Gastrocnemius medialis (tissue), 4 donors: ENCODE data around the gene ZNRD2.

ENCODE experiments used
- POLR2A ChIP-seq, 2 donors: fragments of 450-650 bp; IDR thresholded peaks; one replicate each; pipeline ENCODE4 v1.6.1; 2017; ENCODE audit warnings: antibody characterized with exemption in 2 of 2, mild to moderate bottlenecking in 2 of 2, moderate library complexity in 2 of 2
- TF ChIP-seq, protein P1 (sequence below), 5 experiments: fragments of 450-650 bp in 3 of 5; fragments of 200-600 bp in 2 of 5; sonication (generic) in 2 of 5; IDR thresholded peaks in 4 of 5; conservative IDR thresholded peaks in 1 of 5; 1 replicate in 4 of 5; 2 replicates in 1 of 5; pipeline ENCODE4 v1.5.1; 2016 to 2019; ENCODE audit warnings: antibody characterized with exemption in 5 of 5, mild to moderate bottlenecking in 3 of 5, moderate library complexity in 3 of 5

DNA sequence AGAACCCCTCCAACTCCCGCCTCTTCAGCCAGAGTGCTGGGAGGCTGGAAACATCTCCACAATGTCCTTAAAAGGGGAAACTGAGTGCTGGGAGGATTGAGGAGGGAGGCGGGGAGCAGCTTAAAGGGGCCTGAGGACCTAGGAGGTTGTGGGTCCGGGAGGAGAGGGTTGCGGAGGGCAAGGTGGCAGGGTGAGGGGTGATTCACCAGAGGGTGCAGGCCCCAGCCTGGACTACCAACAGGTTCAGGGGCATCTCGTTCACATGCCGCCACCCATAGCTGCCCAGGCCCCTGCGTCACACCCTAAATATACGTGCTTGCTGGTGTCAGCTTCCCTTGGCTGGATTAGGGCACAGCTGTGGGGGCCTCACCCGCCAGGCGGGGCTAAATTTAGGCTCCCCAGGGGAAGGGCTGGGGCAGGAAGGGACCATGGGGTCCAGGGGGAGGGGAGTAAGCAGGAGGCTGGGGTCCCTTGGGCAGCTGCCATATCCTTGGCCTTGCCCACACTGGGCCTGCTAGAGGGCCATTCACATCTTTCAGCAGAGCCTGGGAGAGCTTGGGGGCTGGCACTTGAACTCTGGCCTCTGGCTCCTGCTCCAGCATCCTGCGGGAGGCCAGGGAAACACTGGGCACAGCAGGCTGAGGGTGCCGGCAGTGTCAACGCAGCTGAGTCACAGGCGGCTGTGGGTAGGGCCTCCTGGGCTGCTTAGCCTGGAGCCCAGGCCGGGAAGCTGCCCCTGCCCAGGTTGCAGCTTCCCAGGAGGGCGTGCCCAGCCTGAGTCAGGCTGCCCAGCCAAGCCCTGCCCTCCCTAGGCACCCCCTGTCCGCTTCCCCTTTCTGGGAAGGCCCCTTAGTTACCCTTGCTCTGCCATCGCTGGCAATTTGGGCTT, 6.8 kb downstream of the ZNRD2 start:
- TF ChIP-seq, protein P1, sequence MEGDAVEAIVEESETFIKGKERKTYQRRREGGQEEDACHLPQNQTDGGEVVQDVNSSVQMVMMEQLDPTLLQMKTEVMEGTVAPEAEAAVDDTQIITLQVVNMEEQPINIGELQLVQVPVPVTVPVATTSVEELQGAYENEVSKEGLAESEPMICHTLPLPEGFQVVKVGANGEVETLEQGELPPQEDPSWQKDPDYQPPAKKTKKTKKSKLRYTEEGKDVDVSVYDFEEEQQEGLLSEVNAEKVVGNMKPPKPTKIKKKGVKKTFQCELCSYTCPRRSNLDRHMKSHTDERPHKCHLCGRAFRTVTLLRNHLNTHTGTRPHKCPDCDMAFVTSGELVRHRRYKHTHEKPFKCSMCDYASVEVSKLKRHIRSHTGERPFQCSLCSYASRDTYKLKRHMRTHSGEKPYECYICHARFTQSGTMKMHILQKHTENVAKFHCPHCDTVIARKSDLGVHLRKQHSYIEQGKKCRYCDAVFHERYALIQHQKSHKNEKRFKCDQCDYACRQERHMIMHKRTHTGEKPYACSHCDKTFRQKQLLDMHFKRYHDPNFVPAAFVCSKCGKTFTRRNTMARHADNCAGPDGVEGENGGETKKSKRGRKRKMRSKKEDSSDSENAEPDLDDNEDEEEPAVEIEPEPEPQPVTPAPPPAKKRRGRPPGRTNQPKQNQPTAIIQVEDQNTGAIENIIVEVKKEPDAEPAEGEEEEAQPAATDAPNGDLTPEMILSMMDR (IDR thresholded peaks at IDR 0.05 in 4 of 5, conservative IDR thresholded peaks at IDR 0.05 in 1 of 5): peak in 2 of 5 experiments; percentile 7 to 21
- TF ChIP-seq POLR2A (IDR thresholded peaks at IDR 0.05): peak; percentile 94 to 97
